K562 (cell line): Measurements from ENCODE around the gene OMA1. TPM values are rescaled to one million over a fixed set of nuclear protein-coding genes. Genes with fewer than 3 reads are reported as not detected.

Source experiments
- MIER1 ChIP-seq: fragments of 450-650 bp; IDR thresholded peaks from 2 replicates; pipeline ENCODE4 v1.6.1; 2016; ENCODE audit warnings: antibody characterized with exemption, mild to moderate bottlenecking, low read depth
- NELFE ChIP-seq: IDR thresholded peaks from 2 replicates; pipeline ENCODE4 v1.6.1; 2011; ENCODE audit warnings: mild to moderate bottlenecking; ENCODE audit not compliant: insufficient read depth, insufficient read length
- RAD51 ChIP-seq: fragments of 450-650 bp; IDR thresholded peaks from 2 replicates; pipeline ENCODE4 v1.7.1; 2016; ENCODE audit warnings: low read depth, mild to moderate bottlenecking, borderline replicate concordance
- polyA plus RNA-seq, 8 experiments: library from polyadenylated mRNA; depleted of rRNA in 4 of 8; stranded (reverse) in 5 of 8; unstranded in 3 of 8; fragments of >200 nt; fragmentation: Nextera tagmentation in 2 of 8; fragmentation: Illumina TruSeq in 1 of 8; extraction: Ambion mirVana in 2 of 8; extraction: Trizol in 1 of 8; gene quantifications; 2 replicates each; pipeline versions ENCODE4 v1.2.1 to v1.2.3, GENCODE V29; 2011 to 2014; ENCODE audit warnings: inconsistent platforms in 1 of 8, missing spikeins in 1 of 8
- total RNA-seq, 7 experiments: library from RNA; depleted of rRNA in 6 of 7; stranded (reverse); fragments of >200 nt in 6 of 7; fragmentation: Illumina TruSeq in 2 of 7; extraction: Trizol in 2 of 7; gene quantifications; 2 replicates each; pipeline versions ENCODE4 v1.2.1 to v1.2.3, GENCODE V29; 2011 to 2021; ENCODE audit warnings: low replicate concordance in 1 of 7
- TF ChIP-seq, protein P1 (sequence below): fragments of 250-450 bp; sonication (Bioruptor Pico); IDR thresholded peaks from 2 replicates; pipeline ENCODE4 v1.5.0; 2021; ENCODE audit warnings: mild to moderate bottlenecking, moderate library complexity
- TF ChIP-seq, protein P2 (sequence below): fragments of 250-450 bp; sonication (Bioruptor Pico); IDR thresholded peaks from 2 replicates; pipeline ENCODE4 v1.6.1; 2021; ENCODE audit warnings: mild to moderate bottlenecking
- TF ChIP-seq, protein P3 (sequence below), 2 experiments: IDR thresholded peaks; 2 replicates each; pipeline ENCODE4 v1.6.1; 2012; ENCODE audit warnings: improper control_type of control experiment in 2 of 2, low read depth in 2 of 2, low read length in 2 of 2, borderline replicate concordance in 1 of 2
- TF ChIP-seq, protein P4 (sequence below): fragments of 450-650 bp; formaldehyde crosslinking; IDR thresholded peaks from 2 replicates; pipeline ENCODE4 v1.4.0; 2022; ENCODE audit warnings: missing genetic modification characterization
- TF ChIP-seq, protein P5 (sequence below), 2 experiments: fragments of 450-650 bp; formaldehyde crosslinking in 1 of 2; IDR thresholded peaks; 2 replicates each; pipeline versions ENCODE4 v1.4.0 to v1.6.1; 2014 to 2020; ENCODE audit warnings: mild to moderate bottlenecking in 2 of 2, borderline replicate concordance in 1 of 2, low read depth in 1 of 2
- TF ChIP-seq, protein P6 (sequence below), 2 experiments: fragments of 450-650 bp in 1 of 2; sonication (generic) in 1 of 2; formaldehyde crosslinking in 1 of 2; IDR thresholded peaks in 1 of 2; conservative IDR thresholded peaks in 1 of 2; 2 replicates each; pipeline versions ENCODE4 v1.6.1 to v1.8.1; 2016 to 2023; ENCODE audit warnings: mild to moderate bottlenecking in 2 of 2, moderate library complexity in 2 of 2, inconsistent platforms in 1 of 2, missing genetic modification reagents in 1 of 2

Gene OMA1
- total and polyA plus RNA-seq, 9 of the 15 experiments (the other 6 are each of a cell fraction or from before 2014, with no cell fraction given), result 16.6 to 51.5 (median 33.5) TPM

DNA sequence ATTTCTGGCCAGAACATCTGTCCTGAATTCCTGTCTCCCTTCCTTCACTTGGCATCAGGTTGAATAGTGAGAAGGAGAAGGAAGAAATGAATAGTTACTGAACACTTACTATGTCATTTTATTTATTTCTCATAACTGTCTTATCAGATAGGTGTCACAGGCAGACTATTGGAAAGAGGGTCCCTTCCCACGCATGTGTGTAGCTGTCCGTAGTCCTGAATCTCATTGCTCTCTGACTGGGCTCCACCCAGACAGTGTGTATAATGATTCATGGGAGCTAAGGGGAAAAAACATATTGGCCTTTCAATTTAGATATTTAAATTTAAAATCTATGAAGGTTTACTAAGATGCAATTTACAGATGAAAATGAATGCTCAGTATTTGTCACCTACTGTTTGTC, 86.1 kb downstream of the OMA1 start (continued):
- TF ChIP-seq, protein P1, sequence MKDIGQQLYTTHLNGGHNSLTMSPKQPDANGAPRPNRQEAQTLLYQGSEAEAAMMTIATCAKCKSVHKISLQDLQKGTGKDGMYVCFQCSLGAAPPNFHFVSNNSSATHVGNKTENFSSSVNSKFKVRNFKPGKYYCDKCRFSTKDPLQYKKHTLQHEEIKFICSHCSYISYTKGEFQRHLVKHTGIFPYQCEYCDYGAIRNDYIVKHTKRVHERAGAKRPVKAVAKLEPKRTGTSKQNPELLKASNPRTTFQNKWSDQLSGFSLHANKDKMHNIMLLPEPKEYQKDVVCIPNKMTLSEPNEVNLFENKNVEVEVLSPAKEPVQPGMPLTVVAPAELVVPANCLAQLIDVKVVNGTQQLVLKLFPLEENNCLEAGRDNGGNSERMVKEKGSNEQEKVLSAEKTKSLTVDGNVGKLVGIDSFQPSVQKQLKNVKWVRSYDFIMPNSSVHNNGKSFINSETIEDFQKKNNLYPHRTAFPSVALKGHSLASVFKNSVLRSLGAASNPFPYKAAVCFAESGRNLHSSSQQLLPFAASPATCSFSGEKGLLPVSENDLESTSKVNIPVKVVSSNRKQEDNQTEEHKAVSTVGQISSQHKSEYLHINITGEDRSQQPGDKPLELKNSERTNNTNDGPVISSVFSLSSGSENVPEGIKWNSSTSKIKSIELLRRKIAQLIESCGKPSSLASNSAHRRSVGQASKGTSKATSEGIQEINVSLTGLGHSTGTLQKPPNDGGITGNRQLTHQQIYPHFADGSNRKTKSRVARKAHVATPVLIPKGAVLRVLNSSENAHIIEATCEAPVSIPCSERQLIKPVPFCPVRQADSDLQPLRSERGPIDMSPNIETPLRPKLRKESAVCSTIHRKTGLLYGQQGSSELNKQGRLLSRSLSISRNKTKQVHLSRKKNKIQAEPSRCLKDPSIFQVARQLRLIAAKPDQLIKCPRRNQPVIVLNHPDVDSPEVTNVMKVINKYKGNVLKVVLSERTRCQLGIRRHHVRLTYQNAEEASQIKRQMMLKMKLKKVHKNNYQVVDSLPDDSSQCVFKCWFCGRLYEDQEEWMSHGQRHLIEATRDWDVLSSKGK, result no peak
- TF ChIP-seq RAD51 (no peak), MIER1 (peak; percentile 91), NELFE (no peak)
- TF ChIP-seq, protein P2, sequence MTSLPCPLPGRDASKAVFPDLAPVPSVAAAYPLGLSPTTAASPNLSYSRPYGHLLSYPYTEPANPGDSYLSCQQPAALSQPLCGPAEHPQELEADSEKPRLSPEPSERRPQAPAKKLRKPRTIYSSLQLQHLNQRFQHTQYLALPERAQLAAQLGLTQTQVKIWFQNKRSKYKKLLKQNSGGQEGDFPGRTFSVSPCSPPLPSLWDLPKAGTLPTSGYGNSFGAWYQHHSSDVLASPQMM, result no peak
- TF ChIP-seq, protein P3, sequence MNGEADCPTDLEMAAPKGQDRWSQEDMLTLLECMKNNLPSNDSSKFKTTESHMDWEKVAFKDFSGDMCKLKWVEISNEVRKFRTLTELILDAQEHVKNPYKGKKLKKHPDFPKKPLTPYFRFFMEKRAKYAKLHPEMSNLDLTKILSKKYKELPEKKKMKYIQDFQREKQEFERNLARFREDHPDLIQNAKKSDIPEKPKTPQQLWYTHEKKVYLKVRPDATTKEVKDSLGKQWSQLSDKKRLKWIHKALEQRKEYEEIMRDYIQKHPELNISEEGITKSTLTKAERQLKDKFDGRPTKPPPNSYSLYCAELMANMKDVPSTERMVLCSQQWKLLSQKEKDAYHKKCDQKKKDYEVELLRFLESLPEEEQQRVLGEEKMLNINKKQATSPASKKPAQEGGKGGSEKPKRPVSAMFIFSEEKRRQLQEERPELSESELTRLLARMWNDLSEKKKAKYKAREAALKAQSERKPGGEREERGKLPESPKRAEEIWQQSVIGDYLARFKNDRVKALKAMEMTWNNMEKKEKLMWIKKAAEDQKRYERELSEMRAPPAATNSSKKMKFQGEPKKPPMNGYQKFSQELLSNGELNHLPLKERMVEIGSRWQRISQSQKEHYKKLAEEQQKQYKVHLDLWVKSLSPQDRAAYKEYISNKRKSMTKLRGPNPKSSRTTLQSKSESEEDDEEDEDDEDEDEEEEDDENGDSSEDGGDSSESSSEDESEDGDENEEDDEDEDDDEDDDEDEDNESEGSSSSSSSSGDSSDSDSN (IDR thresholded peaks at IDR 0.05; ENCODE audit: borderline replicate concordance in 1 of 2, low read depth in 2 of 2, low read length in 2 of 2), result no peak
- TF ChIP-seq, protein P4, sequence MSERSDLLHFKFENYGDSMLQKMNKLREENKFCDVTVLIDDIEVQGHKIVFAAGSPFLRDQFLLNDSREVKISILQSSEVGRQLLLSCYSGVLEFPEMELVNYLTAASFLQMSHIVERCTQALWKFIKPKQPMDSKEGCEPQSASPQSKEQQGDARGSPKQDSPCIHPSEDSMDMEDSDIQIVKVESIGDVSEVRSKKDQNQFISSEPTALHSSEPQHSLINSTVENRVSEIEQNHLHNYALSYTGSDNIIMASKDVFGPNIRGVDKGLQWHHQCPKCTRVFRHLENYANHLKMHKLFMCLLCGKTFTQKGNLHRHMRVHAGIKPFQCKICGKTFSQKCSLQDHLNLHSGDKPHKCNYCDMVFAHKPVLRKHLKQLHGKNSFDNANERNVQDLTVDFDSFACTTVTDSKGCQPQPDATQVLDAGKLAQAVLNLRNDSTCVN, result no peak
- TF ChIP-seq, protein P5, sequence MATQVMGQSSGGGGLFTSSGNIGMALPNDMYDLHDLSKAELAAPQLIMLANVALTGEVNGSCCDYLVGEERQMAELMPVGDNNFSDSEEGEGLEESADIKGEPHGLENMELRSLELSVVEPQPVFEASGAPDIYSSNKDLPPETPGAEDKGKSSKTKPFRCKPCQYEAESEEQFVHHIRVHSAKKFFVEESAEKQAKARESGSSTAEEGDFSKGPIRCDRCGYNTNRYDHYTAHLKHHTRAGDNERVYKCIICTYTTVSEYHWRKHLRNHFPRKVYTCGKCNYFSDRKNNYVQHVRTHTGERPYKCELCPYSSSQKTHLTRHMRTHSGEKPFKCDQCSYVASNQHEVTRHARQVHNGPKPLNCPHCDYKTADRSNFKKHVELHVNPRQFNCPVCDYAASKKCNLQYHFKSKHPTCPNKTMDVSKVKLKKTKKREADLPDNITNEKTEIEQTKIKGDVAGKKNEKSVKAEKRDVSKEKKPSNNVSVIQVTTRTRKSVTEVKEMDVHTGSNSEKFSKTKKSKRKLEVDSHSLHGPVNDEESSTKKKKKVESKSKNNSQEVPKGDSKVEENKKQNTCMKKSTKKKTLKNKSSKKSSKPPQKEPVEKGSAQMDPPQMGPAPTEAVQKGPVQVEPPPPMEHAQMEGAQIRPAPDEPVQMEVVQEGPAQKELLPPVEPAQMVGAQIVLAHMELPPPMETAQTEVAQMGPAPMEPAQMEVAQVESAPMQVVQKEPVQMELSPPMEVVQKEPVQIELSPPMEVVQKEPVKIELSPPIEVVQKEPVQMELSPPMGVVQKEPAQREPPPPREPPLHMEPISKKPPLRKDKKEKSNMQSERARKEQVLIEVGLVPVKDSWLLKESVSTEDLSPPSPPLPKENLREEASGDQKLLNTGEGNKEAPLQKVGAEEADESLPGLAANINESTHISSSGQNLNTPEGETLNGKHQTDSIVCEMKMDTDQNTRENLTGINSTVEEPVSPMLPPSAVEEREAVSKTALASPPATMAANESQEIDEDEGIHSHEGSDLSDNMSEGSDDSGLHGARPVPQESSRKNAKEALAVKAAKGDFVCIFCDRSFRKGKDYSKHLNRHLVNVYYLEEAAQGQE (IDR thresholded peaks at IDR 0.05; ENCODE audit: borderline replicate concordance), result peak; percentile 97
- TF ChIP-seq, protein P5 (CRISPR knock-in tag; IDR thresholded peaks at IDR 0.05; ENCODE audit: low read depth), result peak; percentile 87
- TF ChIP-seq, protein P6, sequence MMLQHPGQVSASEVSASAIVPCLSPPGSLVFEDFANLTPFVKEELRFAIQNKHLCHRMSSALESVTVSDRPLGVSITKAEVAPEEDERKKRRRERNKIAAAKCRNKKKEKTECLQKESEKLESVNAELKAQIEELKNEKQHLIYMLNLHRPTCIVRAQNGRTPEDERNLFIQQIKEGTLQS (IDR thresholded peaks at IDR 0.05), result no peak
- TF ChIP-seq, protein P6 (CRISPR knock-in tag; conservative IDR thresholded peaks at IDR 0.05), result no peak
